GM19351 (cell line): ENCODE results near the gene EPB41.
"Not testable (repeated sequence)": the region's sequence is repeated elsewhere in the genome, so short reads cannot be mapped to it uniquely, and the experiment has no call there.

Experiments used
- ATAC-seq: cut with Tn5 transposase; IDR thresholded peaks from one replicate; pipeline ENCODE4 v1.9.1; 2021; ENCODE audit warnings: mild to moderate bottlenecking, moderate library complexity; ENCODE audit not compliant: unreplicated experiment

Gene EPB41

DNA sequence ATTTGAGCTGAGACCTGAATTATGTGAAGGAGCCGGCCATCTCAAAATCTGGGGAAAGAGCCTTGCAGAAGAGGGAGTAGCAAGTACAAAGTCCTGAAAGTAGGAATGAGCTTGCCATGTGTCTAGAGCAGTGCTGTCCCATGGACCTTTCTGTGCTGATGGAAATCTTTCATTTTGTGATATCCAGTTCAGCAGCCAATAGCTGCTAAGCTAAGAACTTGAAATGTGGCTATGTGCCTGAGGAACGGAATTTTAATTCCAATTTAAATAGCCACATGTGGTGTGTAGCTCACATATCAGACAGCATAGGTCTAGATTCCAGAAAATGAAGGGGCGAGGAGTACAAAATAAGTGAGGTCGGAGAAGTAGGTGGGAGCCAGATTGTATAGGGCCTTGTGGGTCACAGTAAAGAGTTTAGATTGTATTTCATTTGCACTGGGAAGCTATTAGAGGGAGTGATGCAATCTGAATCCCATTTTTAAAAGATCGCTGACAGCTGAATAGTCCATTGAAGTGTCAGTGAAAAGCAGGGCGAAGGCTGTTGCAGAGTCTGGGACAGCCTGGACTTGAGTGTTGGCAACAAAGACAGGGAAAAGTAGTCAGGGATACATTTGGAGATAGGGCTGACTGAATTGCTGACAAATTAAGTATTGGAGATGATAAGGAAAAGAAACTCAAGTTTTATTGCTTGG, 129.1 kb downstream of the EPB41 start:
- ATAC-seq, result no peak

- ATAC-seq, result no peak
Observed at GRCh38 chr1:29044010-29044409, 129.6 kb downstream of the EPB41 start.

GRCh38 chr1:29045663-29046062, 131.3 kb downstream of the EPB41 start:
- ATAC-seq, result not testable (repeated sequence)

GRCh38 chr1:29047142-29047541, 132.8 kb downstream of the EPB41 start:
- no peak for ATAC-seq

DNA sequence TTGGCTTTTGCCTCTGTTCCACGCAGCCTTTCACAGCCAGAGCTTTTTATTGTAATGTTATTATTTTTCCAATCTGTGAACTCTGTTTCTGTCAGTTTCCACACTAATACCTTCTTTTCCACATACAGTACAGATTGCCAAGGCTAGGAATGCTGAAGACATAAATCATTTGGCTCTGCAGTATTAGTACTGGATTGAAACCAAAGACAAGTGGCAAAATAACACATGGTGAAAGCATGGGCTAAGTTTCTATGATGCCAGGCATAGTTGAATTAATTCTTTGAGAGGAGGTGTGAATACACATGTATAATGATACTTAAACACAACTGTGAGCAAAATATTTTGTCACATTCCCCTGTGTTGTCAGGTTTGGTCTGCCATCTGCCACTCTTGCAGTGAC, 135.8 kb downstream of the EPB41 start:
- ATAC-seq, result no peak

- ATAC-seq, result no peak
Observed at GRCh38 chr1:29052100-29052499, 137.7 kb downstream of the EPB41 start.

- ATAC-seq, result no peak
Observed at GRCh38 chr1:29052941-29053340, 138.6 kb downstream of the EPB41 start.

GRCh38 chr1:29055160-29055559, 140.8 kb downstream of the EPB41 start:
- no peak for ATAC-seq

DNA sequence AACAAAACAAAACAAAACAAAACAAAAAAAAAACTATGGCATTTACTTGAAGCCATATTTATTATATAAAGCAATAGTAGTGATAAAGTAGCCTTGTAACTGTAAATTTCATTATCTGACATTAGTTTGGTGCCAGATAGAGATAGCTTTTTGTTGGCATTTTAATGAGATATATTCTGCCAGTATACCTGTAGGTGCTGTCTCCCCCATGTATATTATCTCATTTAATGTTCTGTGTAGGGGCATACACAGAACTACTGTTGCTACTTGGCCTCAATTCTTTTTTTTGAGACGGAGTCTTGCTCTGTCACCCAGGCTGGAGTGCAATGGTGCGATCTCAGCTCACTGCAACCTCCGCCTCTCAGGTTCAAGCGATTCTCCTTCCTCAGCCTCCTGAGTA, 141.9 kb downstream of the EPB41 start:
- no peak for ATAC-seq

GRCh38 chr1:29057700-29058099, 143.3 kb downstream of the EPB41 start:
- ATAC-seq, result no peak

GRCh38 chr1:29062157-29062942, 148.0 kb downstream of the EPB41 start:
- no peak for ATAC-seq

DNA sequence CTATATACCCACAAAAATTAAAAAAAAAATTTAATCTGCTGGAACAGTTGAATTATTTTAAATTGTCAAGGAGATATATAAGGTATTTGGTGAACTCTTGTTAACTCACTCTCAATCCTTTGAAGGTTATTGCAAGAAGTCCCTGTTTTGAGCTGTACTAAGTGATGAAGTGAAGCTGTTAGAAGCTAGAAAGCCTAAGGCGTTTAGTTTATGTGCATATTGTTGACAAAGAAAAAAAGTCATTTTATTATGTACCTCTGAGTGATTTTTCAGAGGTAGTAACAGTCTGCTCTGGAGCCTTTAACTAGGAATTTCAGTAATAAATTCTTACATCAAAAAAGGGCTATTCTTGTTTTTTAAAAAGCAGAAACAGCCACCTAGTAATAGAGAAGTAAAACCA, 149.7 kb downstream of the EPB41 start:
- ATAC-seq, result no peak

DNA sequence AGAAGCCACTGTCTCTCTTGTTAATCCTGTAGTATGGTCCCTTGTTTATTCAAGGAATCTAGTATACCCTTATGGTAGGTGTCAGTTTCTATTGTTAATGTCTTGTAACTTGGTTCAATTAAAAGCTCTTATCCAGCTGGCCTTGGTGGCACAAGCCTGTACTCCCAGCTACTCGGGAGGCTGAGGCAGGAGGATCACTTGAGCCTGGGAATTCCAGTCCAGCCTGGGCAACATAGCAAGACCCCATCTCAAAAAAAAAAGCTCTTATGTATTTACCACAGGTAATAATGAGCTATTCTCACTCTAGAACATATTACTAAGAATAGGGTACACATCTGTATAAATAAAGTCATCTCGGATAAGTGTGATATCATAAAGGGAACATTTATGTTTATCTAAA, 162.8 kb downstream of the EPB41 start:
- ATAC-seq, result no peak

DNA sequence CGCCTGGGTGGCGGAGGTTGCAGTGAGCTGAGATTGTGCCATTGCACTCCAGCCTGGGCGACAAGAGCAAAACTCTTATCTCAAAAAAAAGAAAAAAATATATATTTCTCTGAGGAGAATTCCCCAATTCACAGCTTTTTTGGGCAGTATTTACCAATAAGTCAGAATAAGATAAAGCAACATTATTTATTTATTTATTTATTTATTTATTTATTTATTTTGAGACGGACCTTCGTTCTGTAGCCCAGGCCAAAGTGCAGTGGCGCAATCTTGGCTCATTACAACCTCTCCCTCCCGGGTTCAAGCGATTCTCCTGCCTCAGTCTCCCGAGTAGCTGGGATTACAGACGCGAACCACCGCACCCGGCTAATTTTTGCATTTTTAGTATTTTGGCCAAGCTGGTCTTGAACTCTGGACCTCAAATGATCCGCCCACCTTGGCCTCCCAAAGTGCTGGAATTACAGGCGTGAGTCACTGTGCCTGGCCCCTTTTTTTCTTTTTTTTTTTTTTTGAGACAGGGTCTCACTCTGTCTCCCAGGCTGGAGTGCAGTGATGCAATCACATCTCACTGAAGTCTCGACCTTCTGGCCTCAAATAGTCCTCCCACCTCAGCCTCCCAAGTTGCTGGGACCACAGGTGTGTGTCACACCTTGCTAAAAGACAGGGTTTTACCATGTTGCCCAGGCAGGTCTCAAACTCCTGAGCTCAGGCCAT, 165.7 kb downstream of the EPB41 start:
- not testable (repeated sequence) for ATAC-seq

GRCh38 chr1:29081201-29081600, 166.8 kb downstream of the EPB41 start:
- ATAC-seq, result no peak

DNA sequence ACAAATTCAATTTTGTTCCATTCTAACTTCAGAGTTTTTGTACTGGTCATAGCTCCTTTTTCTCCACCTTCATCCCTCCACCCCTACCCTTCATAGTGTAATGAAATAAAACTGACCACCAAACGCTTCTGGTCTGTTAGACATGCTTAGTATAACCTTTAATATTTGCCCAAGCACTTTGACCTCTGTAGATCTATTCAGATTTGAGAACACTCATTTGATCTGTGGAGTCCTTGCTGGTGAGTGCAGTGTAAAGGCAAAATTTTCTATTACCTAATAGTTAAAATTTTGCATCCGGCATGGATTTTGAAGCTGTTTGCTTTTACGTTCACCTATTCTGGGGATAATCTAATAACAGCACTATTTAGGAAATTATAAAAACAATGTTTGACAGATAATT, 168.2 kb downstream of the EPB41 start:
- no peak for ATAC-seq

- no peak for ATAC-seq
Observed at GRCh38 chr1:29083317-29084195, 169.2 kb downstream of the EPB41 start.

- no peak for ATAC-seq
Observed at GRCh38 chr1:29084196-29084521, 169.8 kb downstream of the EPB41 start.

- ATAC-seq, result no peak
Observed at GRCh38 chr1:29090937-29091618, 176.7 kb downstream of the EPB41 start.

DNA sequence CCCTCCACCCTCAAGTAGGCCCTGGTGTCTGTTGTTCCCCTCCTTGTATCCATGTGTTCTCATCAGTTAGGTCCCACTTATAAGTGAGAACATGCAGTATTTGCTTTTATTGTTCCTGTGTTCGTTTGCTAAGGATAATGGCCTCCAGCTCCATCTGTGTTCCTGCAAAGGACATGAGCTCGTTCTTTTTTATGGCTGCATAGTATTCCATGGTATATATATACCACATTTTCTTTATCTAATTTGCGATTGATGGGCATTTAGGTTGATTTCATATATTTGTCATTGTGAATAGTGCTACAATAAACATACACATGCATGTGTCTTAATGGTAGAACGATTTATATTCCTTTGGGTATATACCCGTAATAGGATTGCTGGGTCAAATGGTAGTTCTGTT, 178.3 kb downstream of the EPB41 start:
- ATAC-seq, result not testable (repeated sequence)
